GM21723 (cell line): ENCODE data around the gene LTA.
"Not testable (repeated sequence)": the region's sequence is repeated elsewhere in the genome, so short reads cannot be mapped to it uniquely, and the experiment has no call there.

Source experiments
- ATAC-seq: cut with Tn5 transposase; IDR thresholded peaks from one replicate; pipeline ENCODE4 v1.9.1; 2021; ENCODE audit warnings: mild to moderate bottlenecking, moderate library complexity; ENCODE audit not compliant: unreplicated experiment

The LTA gene

GRCh38 chr6:31586008-31586407 lies 13.9 kb downstream of the LTA start, which contains the start of gene LST1:
Gene LST1 (plus strand): TSS chr6:31586277. CDS start chr6:31587300, 1,023 bp downstream.
- ATAC-seq, result no peak

GRCh38 chr6:31586599-31587281 lies 14.7 kb downstream of the LTA start:
- no peak for ATAC-seq

GRCh38 chr6:31587791-31588777 lies 16.0 kb downstream of the LTA start:
- ATAC-seq, result no peak

- no peak for ATAC-seq
These were observed 17.0 kb downstream of the LTA start for GRCh38 chr6:31588871-31589650.

GRCh38 chr6:31590691-31591090 lies 18.6 kb downstream of the LTA start:
- not testable (repeated sequence) for ATAC-seq

GRCh38 chr6:31592396-31592771 lies 20.3 kb downstream of the LTA start:
- ATAC-seq, result no peak

GRCh38 chr6:31597006-31597405 lies 24.9 kb downstream of the LTA start:
- no peak for ATAC-seq

GRCh38 chr6:31607317-31607716 lies 35.2 kb downstream of the LTA start:
- no peak for ATAC-seq

GRCh38 chr6:31609519-31610406 lies 37.7 kb downstream of the LTA start:
- no peak for ATAC-seq

GRCh38 chr6:31610968-31611367 lies 38.9 kb downstream of the LTA start:
- no peak for ATAC-seq

GRCh38 chr6:31614075-31614619 lies 42.1 kb downstream of the LTA start:
- no peak for ATAC-seq

GRCh38 chr6:31614684-31615578 lies 42.8 kb downstream of the LTA start, which contains the start of gene AIF1:
Gene AIF1 (plus strand): TSS chr6:31615234. CDS start chr6:31615330, 96 bp downstream.
- ATAC-seq, result no peak

GRCh38 chr6:31615748-31616147 lies 43.7 kb downstream of the LTA start:
- no peak for ATAC-seq

GRCh38 chr6:31617010-31617409 lies 44.9 kb downstream of the LTA start:
- no peak for ATAC-seq

- ATAC-seq, result peak; percentile 78
These were observed 47.9 kb downstream of the LTA start for GRCh38 chr6:31619805-31620585.

- ATAC-seq, result peak; percentile 51
These were observed 48.7 kb downstream of the LTA start, which contains the start of gene PRRC2A for GRCh38 chr6:31620586-31621319. Gene PRRC2A (plus strand): TSS chr6:31620715. CDS start chr6:31622790, 2,075 bp downstream.

GRCh38 chr6:31621320-31621939 lies 49.3 kb downstream of the LTA start:
- ATAC-seq, result no peak
